ENCODE results near the gene SLC9A3.

SLC9A3 gene

GRCh38 chr5:427415-428087 is 96.7 kb downstream of the SLC9A3 start:
- CTCF ChIA-PET: interaction anchor here (1.2 kb wide), 1 partner anchor 10 kb away, joined by 4 read pairs; no protein-coding TSS in a partner anchor
- TF ChIP-seq ARNT (IDR thresholded peaks at IDR 0.05): no peak
- no peak for TF ChIP-seq TARDBP (IDR thresholded peaks at IDR 0.05)
- no peak for TF ChIP-seq HDGF (IDR thresholded peaks at IDR 0.05; ENCODE audit: borderline replicate concordance)
- no peak for TF ChIP-seq SUZ12 (IDR thresholded peaks at IDR 0.05)
- TF ChIP-seq FOXM1 (IDR thresholded peaks at IDR 0.05; ENCODE audit: borderline replicate concordance): no peak
- POLR2A ChIA-PET: interaction anchor here (0.6 to 1.2 kb wide), 2 partner anchors 12 to 14 kb away, joined by 3 to 7 read pairs; no protein-coding TSS in a partner anchor
- no peak for DNase-seq (ENCODE audit: extremely low spot score)

GRCh38 chr5:426392-426976 is 97.8 kb downstream of the SLC9A3 start:
- POLR2A ChIA-PET: interaction anchor here (1.1 kb wide), 1 partner anchor 12 kb away, joined by 3 read pairs; no protein-coding TSS in a partner anchor
- CTCF ChIA-PET: interaction anchor here (0.6 kb wide), 1 partner anchor 12 kb away, joined by 3 read pairs; no protein-coding TSS in a partner anchor
- DNase-seq (ENCODE audit: extremely low spot score): no peak
- TF ChIP-seq BHLHE40 (IDR thresholded peaks at IDR 0.05; ENCODE audit: borderline replicate concordance) (no peak), TARDBP (IDR thresholded peaks at IDR 0.05) (peak; percentile 47; the same call in 1 of the 2 replicates)

GRCh38 chr5:425714-426113 is 98.5 kb downstream of the SLC9A3 start:
- TF ChIP-seq NFRKB (IDR thresholded peaks at IDR 0.05) (no peak), ARNT (IDR thresholded peaks at IDR 0.05) (no peak), HDGF (IDR thresholded peaks at IDR 0.05; ENCODE audit: borderline replicate concordance) (no peak), LEF1 (IDR thresholded peaks at IDR 0.05; ENCODE audit: borderline replicate concordance) (no peak), FOXM1 (IDR thresholded peaks at IDR 0.05; ENCODE audit: borderline replicate concordance) (no peak), ELF4 (IDR thresholded peaks at IDR 0.05) (no peak), CTBP1 (IDR thresholded peaks at IDR 0.05; ENCODE audit: borderline replicate concordance) (no peak), TARDBP (IDR thresholded peaks at IDR 0.05) (no peak), FOXA1 (IDR thresholded peaks at IDR 0.05) (no peak), FOXK2 (IDR thresholded peaks at IDR 0.05) (no peak), PKNOX1 (IDR thresholded peaks at IDR 0.05) (no peak), BHLHE40 (IDR thresholded peaks at IDR 0.05; ENCODE audit: borderline replicate concordance) (no peak), SP1 (IDR thresholded peaks at IDR 0.05) (no peak), ZNF384 (IDR thresholded peaks at IDR 0.05) (no peak), SUZ12 (IDR thresholded peaks at IDR 0.05) (no peak), L3MBTL2 (conservative IDR thresholded peaks at IDR 0.05) (no peak)
- ChIA-PET POLR2A (interaction anchor here (1.1 kb wide), 1 partner anchor 11 kb away, joined by 3 read pairs; no protein-coding TSS in a partner anchor), CTCF (interaction anchor here (0.6 kb wide), 1 partner anchor 11 kb away, joined by 3 read pairs; no protein-coding TSS in a partner anchor)
- no peak for DNase-seq (ENCODE audit: extremely low spot score)

GRCh38 chr5:424301-425110 is 99.7 kb downstream of the SLC9A3 start:
- ChIA-PET POLR2A (interaction anchor here (1.1 kb wide), 1 partner anchor 9 kb away, joined by 3 read pairs; no protein-coding TSS in a partner anchor), CTCF (interaction anchor here (0.7 kb wide), 1 partner anchor 10 kb away, joined by 3 read pairs; no protein-coding TSS in a partner anchor)
- DNase-seq (ENCODE audit: extremely low spot score): no peak
- no peak for TF ChIP-seq LEF1 (IDR thresholded peaks at IDR 0.05; ENCODE audit: borderline replicate concordance)
- TF ChIP-seq HDGF (IDR thresholded peaks at IDR 0.05; ENCODE audit: borderline replicate concordance): no peak
- no peak for TF ChIP-seq BHLHE40 (IDR thresholded peaks at IDR 0.05; ENCODE audit: borderline replicate concordance)
- TF ChIP-seq FOXA1 (IDR thresholded peaks at IDR 0.05): no peak
- no peak for TF ChIP-seq TARDBP (IDR thresholded peaks at IDR 0.05)
- no peak for TF ChIP-seq ELF4 (IDR thresholded peaks at IDR 0.05)
- no peak for TF ChIP-seq FOXM1 (IDR thresholded peaks at IDR 0.05; ENCODE audit: borderline replicate concordance)
- no peak for TF ChIP-seq PKNOX1 (IDR thresholded peaks at IDR 0.05)

GRCh38 chr5:423626-424261 is 100.5 kb downstream of the SLC9A3 start:
- no peak for TF ChIP-seq FOXM1 (IDR thresholded peaks at IDR 0.05; ENCODE audit: borderline replicate concordance)
- no peak for TF ChIP-seq FOXA1 (IDR thresholded peaks at IDR 0.05)
- peak; percentile 27; the same call in 1 of the 2 replicates for TF ChIP-seq PKNOX1 (IDR thresholded peaks at IDR 0.05)
- DNase-seq (ENCODE audit: extremely low spot score): no peak
- POLR2A ChIA-PET: interaction anchor here (0.8 to 1.1 kb wide), 2 partner anchors 8 to 15 kb away, joined by 3 read pairs; no protein-coding TSS in a partner anchor
- CTCF ChIA-PET: no interaction called here

GRCh38 chr5:423233-423565 is 101.0 kb downstream of the SLC9A3 start:
- no peak for DNase-seq (ENCODE audit: extremely low spot score)
- ChIA-PET POLR2A (interaction anchor here (0.8 to 1.1 kb wide), 2 partner anchors 9 to 16 kb away, joined by 3 to 5 read pairs; no protein-coding TSS in a partner anchor), CTCF (no interaction called here)
- TF ChIP-seq SP1 (IDR thresholded peaks at IDR 0.05) (no peak), FOXK2 (IDR thresholded peaks at IDR 0.05) (no peak), FOXA1 (IDR thresholded peaks at IDR 0.05) (no peak), ELF4 (IDR thresholded peaks at IDR 0.05) (no peak), NFRKB (IDR thresholded peaks at IDR 0.05) (no peak), FOXM1 (IDR thresholded peaks at IDR 0.05; ENCODE audit: borderline replicate concordance) (no peak), HDGF (IDR thresholded peaks at IDR 0.05; ENCODE audit: borderline replicate concordance) (no peak), SUZ12 (IDR thresholded peaks at IDR 0.05) (no peak), ARNT (IDR thresholded peaks at IDR 0.05) (no peak), L3MBTL2 (conservative IDR thresholded peaks at IDR 0.05) (no peak), PKNOX1 (IDR thresholded peaks at IDR 0.05) (no peak), ZNF384 (IDR thresholded peaks at IDR 0.05) (no peak), BHLHE40 (IDR thresholded peaks at IDR 0.05; ENCODE audit: borderline replicate concordance) (no peak), TARDBP (IDR thresholded peaks at IDR 0.05) (no peak), CTBP1 (IDR thresholded peaks at IDR 0.05; ENCODE audit: borderline replicate concordance) (no peak), LEF1 (IDR thresholded peaks at IDR 0.05; ENCODE audit: borderline replicate concordance) (no peak)
